HEK293 (cell line): ENCODE data around the gene PBXIP1.

Experiments used
- CTCF ChIP-seq: fragments of 450-650 bp; formaldehyde crosslinking; IDR thresholded peaks from 2 replicates; pipeline ENCODE4 v1.5.1; 2016; ENCODE audit warnings: missing biosample characterization, missing genetic modification characterization
- SP2 ChIP-seq: fragments of 450-650 bp; formaldehyde crosslinking; IDR thresholded peaks from 2 replicates; pipeline ENCODE4 v1.5.1; 2016; ENCODE audit warnings: missing biosample characterization, missing genetic modification characterization
- TRIM28 ChIP-seq: IDR thresholded peaks from 2 replicates; pipeline ENCODE4 v1.6.1; 2011; ENCODE audit warnings: low read length, control low read depth, borderline replicate concordance
- YY1 ChIP-seq: fragments of 450-650 bp; formaldehyde crosslinking; IDR thresholded peaks from 2 replicates; pipeline ENCODE4 v1.5.1; 2018; ENCODE audit warnings: missing biosample characterization, missing genetic modification characterization
- ZNF324 ChIP-seq: fragments of 450-650 bp; formaldehyde crosslinking; IDR thresholded peaks from 2 replicates; pipeline ENCODE4 v1.5.1; 2016; ENCODE audit warnings: missing biosample characterization, missing genetic modification characterization
- ZSCAN18 ChIP-seq: fragments of 450-650 bp; formaldehyde crosslinking; IDR thresholded peaks from 2 replicates; pipeline ENCODE4 v1.5.1; 2016; ENCODE audit warnings: missing biosample characterization, missing genetic modification characterization

GRCh38 chr1:155001675-155002463 is 46.0 kb upstream of the PBXIP1 start:
- TF ChIP-seq ZSCAN18 (no peak), ZNF324 (peak; percentile 51; the same call in 1 of the 2 replicates), TRIM28 (no peak), YY1 (tag by site-specific recombination) (no peak), CTCF (tag by site-specific recombination) (peak; percentile 95), SP2 (peak; percentile 94)
